Pulmonary artery endothelial cell (primary cell): ENCODE results near the gene ENTPD7. TPM values are rescaled to one million over a fixed set of nuclear protein-coding genes. Genes with fewer than 3 reads are reported as not detected.

Experiments used
- DNase-seq: peaks from one replicate; pipeline ENCODE4 v3.0.0-alpha.2; 2011; ENCODE audit warnings: low read depth, low spot score
- total RNA-seq: library from RNA; depleted of rRNA; stranded (reverse); fragments of >200 nt; gene quantifications from 2 replicates; pipeline ENCODE4 v1.2.3, GENCODE V29; 2014

Gene ENTPD7
- total RNA-seq, 1 donor from 2014 or later = 17.9 TPM

GRCh38 chr10:99648717-99649116 lies 10.6 kb upstream of the ENTPD7 start:
- no peak for DNase-seq

- no peak for DNase-seq
Measured at GRCh38 chr10:99652800-99653390, 6.4 kb upstream of the ENTPD7 start.

- no peak for DNase-seq
Measured at GRCh38 chr10:99654390-99655175, 4.7 kb upstream of the ENTPD7 start.

GRCh38 chr10:99656199-99657064 lies 2.9 kb upstream of the ENTPD7 start:
- no peak for DNase-seq

GRCh38 chr10:99658622-99659030 lies 683 bp upstream of the ENTPD7 start:
- DNase-seq = no peak

GRCh38 chr10:99659868-99660366 lies 608 bp downstream of the ENTPD7 start:
- no peak for DNase-seq

- no peak for DNase-seq
Measured at GRCh38 chr10:99660662-99661376, 1.5 kb downstream of the ENTPD7 start.

GRCh38 chr10:99661377-99661763 lies 2.1 kb downstream of the ENTPD7 start:
- DNase-seq = no peak

GRCh38 chr10:99665304-99665703 lies 6.0 kb downstream of the ENTPD7 start:
- DNase-seq = no peak

- no peak for DNase-seq
Measured at GRCh38 chr10:99667108-99667751, 7.9 kb downstream of the ENTPD7 start.

GRCh38 chr10:99671386-99671785 lies 12.1 kb downstream of the ENTPD7 start:
- no peak for DNase-seq

- DNase-seq = no peak
Measured at GRCh38 chr10:99672884-99673283, 13.6 kb downstream of the ENTPD7 start.

- DNase-seq = no peak
Measured at GRCh38 chr10:99673492-99673891, 14.2 kb downstream of the ENTPD7 start.

GRCh38 chr10:99674762-99675161 lies 15.5 kb downstream of the ENTPD7 start:
- no peak for DNase-seq

GRCh38 chr10:99676426-99676825 lies 17.1 kb downstream of the ENTPD7 start:
- no peak for DNase-seq

- no peak for DNase-seq
Measured at GRCh38 chr10:99676895-99677294, 17.6 kb downstream of the ENTPD7 start.

- DNase-seq = no peak
Measured at GRCh38 chr10:99678921-99679320, 19.6 kb downstream of the ENTPD7 start.

GRCh38 chr10:99681553-99681952 lies 22.2 kb downstream of the ENTPD7 start:
- DNase-seq = no peak

GRCh38 chr10:99682032-99682431 lies 22.7 kb downstream of the ENTPD7 start:
- DNase-seq = no peak

GRCh38 chr10:99682752-99683151 lies 23.4 kb downstream of the ENTPD7 start:
- no peak for DNase-seq

GRCh38 chr10:99685597-99685967 lies 26.3 kb downstream of the ENTPD7 start:
- no peak for DNase-seq
